Stomach (tissue), 4 donors: Measurements from ENCODE around the gene MT1A.

Experiments used
- CTCF ChIP-seq, 7 experiments: fragments of 450-650 bp in 4 of 7; fragments of 200-600 bp in 3 of 7; sonication (generic) in 3 of 7; IDR thresholded peaks; one replicate each; pipeline ENCODE4 v1.5.1; 2016 to 2019; ENCODE audit warnings: antibody characterized with exemption in 7 of 7, control low read depth in 2 of 7, mild to moderate bottlenecking in 1 of 7
- POLR2A ChIP-seq, 4 donors: fragments of 450-650 bp; IDR thresholded peaks; one replicate each; pipeline ENCODE4 v1.6.1; 2016; ENCODE audit warnings: antibody characterized with exemption in 4 of 4, control low read depth in 2 of 4, mild to moderate bottlenecking in 1 of 4, moderate library complexity in 1 of 4
- POLR2AphosphoS5 ChIP-seq, 3 donors: sonication (generic); formaldehyde crosslinking; IDR thresholded peaks; one replicate each; pipeline ENCODE4 v1.6.1; 2016; ENCODE audit warnings: antibody characterized with exemption in 3 of 3

GRCh38 chr16:56617212-56618085, 21.0 kb upstream of the MT1A start:
- TF ChIP-seq POLR2AphosphoS5 (IDR thresholded peaks at IDR 0.05) (peak in 2 of 3 donors; percentile 74 to 78), POLR2A (IDR thresholded peaks at IDR 0.05) (no peak), CTCF (IDR thresholded peaks at IDR 0.05) (peak in 1 of 7 experiments; percentile 3)
